Peyer's patch (tissue), 4 donors: ENCODE results near the gene SCGB3A1.

Experiments used
- CTCF ChIP-seq, 6 experiments: fragments of 450-650 bp in 4 of 6; fragments of 200-600 bp in 2 of 6; sonication (generic) in 1 of 6; IDR thresholded peaks; one replicate each; pipeline ENCODE4 v1.5.1; 2017 to 2019; ENCODE audit warnings: antibody characterized with exemption in 6 of 6, mild to moderate bottlenecking in 3 of 6, moderate library complexity in 1 of 6
- POLR2A ChIP-seq, 2 donors: fragments of 450-650 bp; IDR thresholded peaks; one replicate each; pipeline ENCODE4 v1.5.1; 2017; ENCODE audit warnings: antibody characterized with exemption in 2 of 2, mild to moderate bottlenecking in 2 of 2, moderate library complexity in 2 of 2

GRCh38 chr5:180568914-180569313, 22.4 kb downstream of the SCGB3A1 start:
- TF ChIP-seq CTCF (IDR thresholded peaks at IDR 0.05) (no peak), POLR2A (IDR thresholded peaks at IDR 0.05) (no peak)
